ENCODE measurements around the gene IMPG2. TPM values are rescaled to one million over a fixed set of nuclear protein-coding genes. Genes with fewer than 3 reads are reported as not detected.

The IMPG2 gene
- 0.29 and 0.36 TPM in 2 replicates for total RNA-seq

DNA sequence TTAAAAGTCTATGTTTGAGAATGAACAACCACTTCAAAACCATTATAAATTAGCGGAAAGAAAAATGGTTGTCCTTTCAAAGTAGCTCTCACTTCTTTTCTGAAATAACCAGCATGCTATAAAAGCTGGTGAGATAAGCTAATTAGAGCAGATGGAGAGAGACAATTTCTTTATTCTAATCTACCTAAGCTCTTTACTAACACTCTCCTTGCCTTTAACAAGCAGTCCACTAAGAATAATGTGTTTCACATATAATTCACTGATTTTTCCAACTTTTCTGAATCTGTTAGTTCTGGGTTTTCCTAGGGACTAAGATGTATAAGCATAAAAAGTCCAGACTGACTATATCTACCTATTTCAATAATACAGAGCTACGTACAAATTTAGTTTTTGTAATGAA is at the start of gene IMPG2:
Gene IMPG2, minus strand, starts transcription at position 101 of the 400 bp plus-strand sequence. CDS start 203 bp downstream, outside the sequence.
- DNase-seq (ENCODE audit: insufficient read length, low spot score, missing footprints): no peak

GRCh38 chr3:101362406-101362805 is 42.0 kb upstream of the IMPG2 start:
- no peak overlapping the region for H3K4me3 ChIP-seq (ENCODE audit: insufficient read depth, low read length)
- no peak overlapping the region for H3K4me2 ChIP-seq (ENCODE audit: insufficient read depth, low read length)
- H3K4me1 ChIP-seq (ENCODE audit: insufficient read depth, low read length): no peaks in the 10 kb centered on the region
- no peaks in the 10 kb centered on the region for H4K20me1 ChIP-seq (ENCODE audit: insufficient read depth, low read length)
- no peak overlapping the region for H3K27ac ChIP-seq (ENCODE audit: low read depth, low read length)
- no peak overlapping the region for H2AFZ ChIP-seq (ENCODE audit: low read length)
- DNase-seq (ENCODE audit: insufficient read length, low spot score, missing footprints): no peak
- no peaks in the 10 kb centered on the region for H3K27me3 ChIP-seq (ENCODE audit: insufficient read depth, low read length)
- no peaks in the 10 kb centered on the region for H3K79me2 ChIP-seq (ENCODE audit: insufficient read depth, low read length)
- no peaks in the 10 kb centered on the region for H3K36me3 ChIP-seq (ENCODE audit: insufficient read depth, low read length)
- no peaks in the 10 kb centered on the region for H3K9me3 ChIP-seq (ENCODE audit: low read depth, low read length)
- no peak for TF ChIP-seq CTCF (IDR thresholded peaks at IDR 0.05; ENCODE audit: extremely low read depth, low read depth, low read length)

More for the DNA sequence above, at the start of gene IMPG2:
- H3K4me1 ChIP-seq (ENCODE audit: insufficient read depth, low read length): no peaks in the 10 kb centered on the region
- H4K20me1 ChIP-seq (ENCODE audit: insufficient read depth, low read length): no peaks in the 10 kb centered on the region
- no peak within 1 kb of the TSS for H3K4me2 ChIP-seq (ENCODE audit: insufficient read depth, low read length)
- no peaks in the 10 kb centered on the region for H3K36me3 ChIP-seq (ENCODE audit: insufficient read depth, low read length)
- no peak within 1 kb of the TSS for H3K4me3 ChIP-seq (ENCODE audit: insufficient read depth, low read length)
- H3K27me3 ChIP-seq (ENCODE audit: insufficient read depth, low read length): no peaks in the 10 kb centered on the region
- no peaks in the 10 kb centered on the region for H3K79me2 ChIP-seq (ENCODE audit: insufficient read depth, low read length)
- H3K27ac ChIP-seq (ENCODE audit: low read depth, low read length): no peak within 1 kb of the TSS
- no peak for TF ChIP-seq CTCF (IDR thresholded peaks at IDR 0.05; ENCODE audit: extremely low read depth, low read depth, low read length)
- H3K9me3 ChIP-seq (ENCODE audit: low read depth, low read length): no peaks in the 10 kb centered on the region
- no peak within 1 kb of the TSS for H2AFZ ChIP-seq (ENCODE audit: low read length)

DNA sequence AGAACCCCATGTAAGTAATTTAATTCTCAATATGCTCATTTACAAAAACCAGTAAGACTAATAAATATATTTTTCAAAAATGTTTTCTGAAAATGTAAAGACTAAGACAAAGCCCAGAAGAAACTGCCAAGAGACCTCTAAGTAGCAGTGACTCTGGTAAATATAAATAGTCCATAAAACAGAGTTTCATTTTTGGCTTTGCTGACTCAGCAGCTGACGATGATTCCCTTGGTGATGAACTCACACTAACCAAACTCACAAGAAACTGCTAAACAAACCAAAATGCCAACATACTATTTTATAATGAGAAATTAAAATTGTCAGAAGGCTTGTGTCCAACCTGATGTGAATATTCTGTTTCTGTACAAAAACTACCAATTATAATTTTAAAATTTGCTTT is 31.5 kb upstream of the IMPG2 start:
- Histone ChIP-seq H3K79me2 (ENCODE audit: insufficient read depth, low read length) (no peaks in the 10 kb centered on the region), H2AFZ (ENCODE audit: low read length) (no peak overlapping the region), H3K36me3 (ENCODE audit: insufficient read depth, low read length) (no peaks in the 10 kb centered on the region), H3K4me3 (ENCODE audit: insufficient read depth, low read length) (no peak overlapping the region), H3K27me3 (ENCODE audit: insufficient read depth, low read length) (no peaks in the 10 kb centered on the region), H4K20me1 (ENCODE audit: insufficient read depth, low read length) (no peaks in the 10 kb centered on the region), H3K4me1 (ENCODE audit: insufficient read depth, low read length) (no peaks in the 10 kb centered on the region), H3K9me3 (ENCODE audit: low read depth, low read length) (no peaks in the 10 kb centered on the region), H3K4me2 (ENCODE audit: insufficient read depth, low read length) (no peak overlapping the region), H3K27ac (ENCODE audit: low read depth, low read length) (no peak overlapping the region)
- TF ChIP-seq CTCF (IDR thresholded peaks at IDR 0.05; ENCODE audit: extremely low read depth, low read depth, low read length): no peak
- DNase-seq (ENCODE audit: insufficient read length, low spot score, missing footprints): no peak

GRCh38 chr3:101340591-101340990 is 20.2 kb upstream of the IMPG2 start:
- no peak overlapping the region for H3K27ac ChIP-seq (ENCODE audit: low read depth, low read length)
- H3K27me3 ChIP-seq (ENCODE audit: insufficient read depth, low read length): no peaks in the 10 kb centered on the region
- no peaks in the 10 kb centered on the region for H3K9me3 ChIP-seq (ENCODE audit: low read depth, low read length)
- H4K20me1 ChIP-seq (ENCODE audit: insufficient read depth, low read length): no peaks in the 10 kb centered on the region
- no peak overlapping the region for H2AFZ ChIP-seq (ENCODE audit: low read length)
- no peaks in the 10 kb centered on the region for H3K79me2 ChIP-seq (ENCODE audit: insufficient read depth, low read length)
- H3K4me1 ChIP-seq (ENCODE audit: insufficient read depth, low read length): no peaks in the 10 kb centered on the region
- TF ChIP-seq CTCF (IDR thresholded peaks at IDR 0.05; ENCODE audit: extremely low read depth, low read depth, low read length): no peak
- no peak overlapping the region for H3K4me3 ChIP-seq (ENCODE audit: insufficient read depth, low read length)
- H3K36me3 ChIP-seq (ENCODE audit: insufficient read depth, low read length): no peaks in the 10 kb centered on the region
- H3K4me2 ChIP-seq (ENCODE audit: insufficient read depth, low read length): no peak overlapping the region
- peak; percentile 27 for DNase-seq (ENCODE audit: insufficient read length, low spot score, missing footprints)
